Sciatic nerve (tissue), 2 donors: ENCODE measurements around the gene PTPRE. TPM values are rescaled to one million over a fixed set of nuclear protein-coding genes. Genes with fewer than 3 reads are reported as not detected.

Experiments used
- ATAC-seq: fragments of 200-7000 bp; cut with Tn5 transposase; one replicate; pipeline ENCODE4 v1.9.1; 2020; ENCODE audit warnings: mild to moderate bottlenecking, moderate library complexity
- DNase-seq: peaks from one replicate; pipeline ENCODE4 v3.0.0-alpha.2; 2020; ENCODE audit warnings: low spot score
- intact Hi-C: fragments of 100-400 bp; cut with DNase I; formaldehyde crosslinking; loops from one replicate; pipeline ENCODE4 v1.14.2; 2022
- total RNA-seq: library from RNA; stranded (reverse); fragmentation: NEBNext Ultra II Directional; extraction: Animal tissue kit (Norgen Biotek cat#: 25700); gene quantifications from one replicate; pipeline ENCODE4 v1.2.1, GENCODE V29; 2021
- donor health status: DM: no; HTN: no; CAD: no.
- donor health status: DM: no; HTN: no; CAD: no.

The PTPRE gene
- total RNA-seq, 1 donor from 2014 or later: 53.0 TPM

- intact Hi-C loops: no loop called here
- ATAC-seq (no peak), DNase-seq (no peak)
Measured at GRCh38 chr10:127940866-127941640, 34.1 kb downstream of the PTPRE start.

DNA sequence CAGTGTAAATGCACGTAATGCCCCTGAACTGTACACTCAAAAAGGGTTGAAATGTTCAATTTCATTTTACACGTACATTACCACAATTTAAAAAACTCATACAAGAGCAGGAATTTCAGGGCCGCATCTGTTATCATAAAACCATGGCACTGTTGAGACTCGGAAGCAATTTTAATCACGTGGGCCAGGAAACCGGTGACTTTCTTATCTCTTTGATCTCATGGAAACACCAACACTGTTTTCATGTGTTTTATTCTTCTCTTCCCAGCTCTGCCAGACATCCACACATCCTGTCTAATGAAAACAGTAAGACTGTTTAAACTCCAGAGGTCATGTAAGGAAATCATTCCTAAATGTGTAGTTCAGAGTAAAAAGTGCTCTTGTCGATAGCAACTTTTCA lies 35.9 kb downstream of the PTPRE start:
- intact Hi-C loops: no loop called here
- ATAC-seq: no peak
- DNase-seq: no peak

DNA sequence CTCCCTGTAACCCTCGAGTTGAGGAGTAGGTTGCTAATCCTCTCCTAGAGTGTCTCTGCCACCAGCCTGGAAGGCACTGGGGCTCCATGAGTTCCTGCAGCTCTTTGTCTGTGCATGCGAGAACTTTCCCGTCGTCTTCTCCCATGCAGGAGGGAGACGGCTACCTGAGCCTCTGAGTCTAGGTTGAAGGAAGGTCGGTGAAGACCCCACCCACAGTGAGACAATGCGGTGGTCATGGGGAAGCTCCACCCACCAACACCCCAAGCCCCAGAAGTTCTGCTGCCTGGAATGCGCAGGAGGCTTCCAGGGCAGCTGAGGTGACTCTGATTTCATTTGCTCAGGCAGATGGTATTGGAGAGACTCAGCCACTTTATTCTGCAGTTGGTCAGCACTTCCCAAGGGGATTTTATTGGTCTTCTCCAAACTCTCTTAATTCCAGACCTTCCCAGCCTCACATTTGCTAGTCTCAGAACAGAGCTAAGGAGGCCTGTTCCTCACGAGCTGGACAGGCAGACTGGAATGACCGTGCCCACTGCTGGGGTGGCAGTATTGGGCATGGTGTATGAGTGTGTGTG lies 36.5 kb downstream of the PTPRE start:
- intact Hi-C loops: no loop called here
- no peak for ATAC-seq
- DNase-seq: no peak

- ATAC-seq (no peak), DNase-seq (no peak)
- intact Hi-C loops: no loop called here
Measured at GRCh38 chr10:127944256-127944655, 37.4 kb downstream of the PTPRE start.

DNA sequence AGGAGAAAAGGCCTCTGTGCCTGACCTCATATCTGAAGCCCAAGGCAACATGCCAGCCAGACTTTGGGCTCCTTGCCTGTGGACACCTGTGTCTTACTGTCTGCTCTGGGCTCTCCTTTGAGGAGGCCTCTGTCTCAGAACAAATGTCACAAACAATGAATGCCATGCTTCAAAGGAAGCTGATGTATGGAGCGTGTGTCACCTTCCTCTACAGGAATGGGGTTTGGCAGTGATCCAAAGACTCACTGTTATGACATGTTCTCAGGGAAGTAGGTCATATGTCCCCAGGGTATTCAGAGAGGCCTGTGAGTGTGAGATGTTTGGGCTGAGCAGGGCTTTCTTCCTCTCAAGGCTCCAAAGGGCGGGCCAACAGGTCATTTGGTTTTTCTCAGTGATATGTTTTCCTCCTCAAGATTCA lies 38.4 kb downstream of the PTPRE start:
- intact Hi-C loops: no loop called here
- ATAC-seq: no peak
- no peak for DNase-seq

- no peak for ATAC-seq
- intact Hi-C loops: no loop called here
- no peak for DNase-seq
Measured at GRCh38 chr10:127945948-127946711, 39.2 kb downstream of the PTPRE start.

DNA sequence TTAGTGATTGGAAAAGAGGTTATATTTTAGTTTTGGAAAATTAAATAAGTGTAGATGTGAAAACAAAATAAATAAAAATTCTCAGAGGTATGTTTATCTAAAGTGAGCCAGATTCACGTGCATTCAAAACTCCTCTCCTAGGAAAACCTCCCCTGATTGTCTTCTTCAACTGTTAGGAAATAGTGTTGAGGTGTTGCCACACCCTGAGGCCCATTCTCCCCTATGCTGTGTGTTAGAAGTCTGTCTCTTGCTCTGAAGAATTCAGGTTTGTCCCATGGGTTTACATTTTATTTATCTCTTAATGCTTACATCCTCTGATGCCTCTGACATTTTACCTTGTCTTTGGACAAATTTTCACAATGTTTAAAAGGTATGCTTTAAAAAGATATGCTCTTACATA lies 40.3 kb downstream of the PTPRE start:
- intact Hi-C loops: no loop called here
- no peak for DNase-seq
- ATAC-seq: no peak

GRCh38 chr10:127948791-127949190 lies 41.9 kb downstream of the PTPRE start:
- no peak for DNase-seq
- ATAC-seq: no peak
- intact Hi-C loops: no loop called here

DNA sequence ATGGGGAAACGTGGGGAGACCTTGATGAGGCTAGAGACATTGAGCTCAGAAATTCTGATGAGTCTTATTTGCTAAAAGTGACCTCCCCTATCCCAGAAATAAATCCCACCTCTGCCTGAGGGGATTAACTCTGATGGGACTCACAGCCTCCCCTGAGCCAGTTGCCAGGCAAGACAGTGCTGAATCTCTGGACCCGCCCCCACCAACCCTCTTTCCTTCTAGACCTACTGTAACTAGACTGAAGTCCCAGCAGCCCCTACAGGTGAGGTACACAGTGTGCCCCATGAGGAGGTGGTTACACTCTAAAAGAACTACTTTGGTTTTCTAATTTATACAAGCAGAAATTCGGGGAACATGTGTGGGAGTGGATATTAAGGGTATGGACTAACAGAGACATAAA lies 42.9 kb downstream of the PTPRE start:
- DNase-seq: no peak
- intact Hi-C loops: no loop called here
- no peak for ATAC-seq

GRCh38 chr10:127951861-127952574 lies 45.1 kb downstream of the PTPRE start:
- ATAC-seq: no peak
- intact Hi-C loops: no loop called here
- DNase-seq: no peak

DNA sequence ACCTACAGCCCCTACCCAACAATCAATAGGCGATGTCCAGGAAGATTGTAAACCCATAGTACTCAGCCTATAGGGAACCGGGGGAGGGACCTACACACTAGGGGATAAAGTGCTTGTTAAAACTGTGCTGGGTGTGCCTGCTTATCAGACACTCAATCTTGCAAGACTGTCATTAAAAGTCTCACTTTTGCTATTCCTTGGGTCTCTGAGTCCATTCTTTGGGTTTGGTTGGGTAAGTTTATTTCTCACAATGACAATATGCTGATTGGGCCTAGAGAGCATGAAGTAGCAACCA lies 45.6 kb downstream of the PTPRE start:
- ATAC-seq: no peak
- intact Hi-C loops: no loop called here
- DNase-seq: no peak

DNA sequence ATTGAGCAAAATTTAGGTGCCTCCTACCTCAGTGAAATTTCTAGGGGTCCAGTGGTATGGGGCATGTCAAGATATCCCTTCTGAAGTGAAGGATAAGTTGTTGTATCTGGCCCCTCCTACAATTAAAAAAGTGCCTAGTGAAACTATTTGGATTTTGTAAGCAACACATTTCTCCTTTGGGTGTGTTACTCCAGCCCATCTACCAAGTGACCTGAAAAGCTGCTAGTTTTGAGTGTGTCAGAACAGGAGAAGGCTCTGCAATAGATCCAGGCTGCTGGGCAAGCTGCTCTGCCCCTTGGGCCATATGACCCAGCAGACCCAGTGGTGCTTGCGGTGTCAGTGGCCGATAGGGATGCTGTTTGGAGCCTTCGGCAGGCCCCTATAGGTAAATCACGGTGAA lies 46.0 kb downstream of the PTPRE start:
- intact Hi-C loops: no loop called here
- ATAC-seq (no peak), DNase-seq (no peak)

GRCh38 chr10:127953876-127954275 lies 47.0 kb downstream of the PTPRE start:
- DNase-seq (no peak), ATAC-seq (no peak)
- intact Hi-C loops: no loop called here

- ATAC-seq (no peak), DNase-seq (no peak)
- intact Hi-C loops: no loop called here
Measured at GRCh38 chr10:127959428-127959827, 52.5 kb downstream of the PTPRE start.

DNA sequence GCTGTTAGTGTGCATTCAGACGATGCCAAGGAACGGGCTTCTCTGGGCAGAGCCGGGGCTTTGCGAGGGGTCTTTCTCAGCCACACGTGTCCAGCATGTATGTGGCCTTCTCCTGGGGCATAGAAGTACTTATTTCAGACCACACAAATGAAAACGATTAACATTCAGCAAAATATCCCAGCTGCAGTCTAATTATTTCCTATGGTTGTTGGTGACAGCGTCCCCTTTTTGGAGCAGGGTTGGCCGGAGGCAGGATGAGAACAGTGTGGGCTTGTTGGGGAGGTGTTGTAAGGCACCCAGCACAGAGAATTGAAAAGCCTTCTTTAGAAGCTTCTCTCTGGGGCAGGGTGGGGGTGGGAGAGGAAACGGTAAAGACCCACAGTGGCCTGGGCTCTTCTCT lies 54.2 kb downstream of the PTPRE start:
- DNase-seq (no peak), ATAC-seq (no peak)
- intact Hi-C loops: no loop called here

DNA sequence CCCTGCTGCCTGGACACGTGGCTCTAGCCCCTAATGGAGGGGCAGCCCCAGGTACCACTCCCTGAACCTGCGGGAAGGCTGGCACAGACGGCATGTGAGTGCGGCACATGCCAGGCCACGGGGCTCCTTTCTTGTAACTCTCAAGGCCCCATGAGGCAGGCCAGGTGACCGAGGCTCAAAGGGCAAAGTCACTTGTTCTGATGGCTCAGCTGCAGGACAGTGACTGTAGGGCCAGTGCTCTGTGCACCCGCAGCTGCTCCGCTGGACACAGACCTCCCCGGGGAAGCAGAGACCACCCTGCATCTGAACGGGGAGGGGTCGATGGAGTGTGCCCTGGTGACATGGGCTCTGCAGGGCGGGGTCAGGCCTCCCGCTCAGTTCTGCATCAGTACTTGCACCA lies 55.3 kb downstream of the PTPRE start:
- intact Hi-C loops: no loop called here
- DNase-seq (no peak), ATAC-seq (no peak)

DNA sequence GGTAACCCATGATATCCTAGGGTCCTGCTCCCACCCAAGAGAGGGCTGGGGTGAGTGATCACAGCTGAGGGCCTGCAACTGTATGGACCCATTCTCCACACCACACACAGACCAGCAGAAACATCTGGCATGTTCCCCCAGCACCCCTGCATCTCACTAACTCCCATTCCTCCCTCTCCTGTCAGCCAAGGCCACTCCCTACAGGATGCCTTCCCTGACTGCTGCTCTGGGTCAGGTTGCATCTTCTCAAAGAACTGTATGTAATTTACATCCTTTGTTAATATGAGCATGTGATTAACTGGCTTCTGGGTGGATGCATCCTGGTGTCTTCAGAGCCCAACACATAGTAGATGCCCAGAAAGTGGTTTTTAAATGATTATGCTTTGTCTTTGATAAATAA lies 56.2 kb downstream of the PTPRE start:
- ATAC-seq (no peak), DNase-seq (no peak)
- intact Hi-C loops: no loop called here

DNA sequence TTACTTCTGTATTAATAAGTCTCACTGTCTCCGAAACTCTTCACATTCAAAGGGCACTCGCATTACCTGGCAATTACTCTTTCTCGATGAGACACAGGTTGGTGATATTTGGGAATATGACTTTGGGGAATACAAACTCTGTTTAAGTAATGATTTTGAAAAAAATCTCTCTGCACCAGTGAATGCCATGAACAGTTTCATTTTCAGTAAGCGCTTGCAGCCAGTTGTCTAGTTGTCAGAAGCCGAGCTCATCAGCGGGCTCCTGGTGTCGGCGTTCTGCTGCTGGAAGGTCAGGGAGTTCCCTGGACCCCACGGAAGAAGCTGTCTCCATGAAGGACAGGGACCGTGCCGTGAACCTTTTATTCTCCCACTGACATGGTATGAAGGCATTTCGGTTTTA lies 57.7 kb downstream of the PTPRE start:
- DNase-seq (no peak), ATAC-seq (no peak)
- intact Hi-C loops: no loop called here

DNA sequence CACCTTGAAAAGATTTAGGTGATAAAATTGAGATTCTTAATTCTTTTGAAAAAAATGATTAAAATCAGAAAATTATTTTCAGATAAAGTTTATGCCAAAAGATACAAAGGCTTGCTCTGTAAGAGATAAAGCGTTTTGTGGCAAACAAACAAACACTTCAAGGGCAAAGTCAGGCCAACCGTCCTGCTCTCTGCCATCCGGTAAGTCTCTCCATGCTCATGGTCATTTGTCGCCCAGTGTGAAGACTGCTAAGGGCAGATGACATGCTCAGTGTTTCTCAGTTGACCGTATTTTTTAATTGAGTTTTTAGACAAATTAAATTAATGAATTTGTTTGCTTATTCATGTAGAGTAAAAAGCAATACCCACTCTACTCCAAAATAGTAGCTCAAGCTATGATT lies 60.0 kb downstream of the PTPRE start:
- intact Hi-C loops: no loop called here

DNA sequence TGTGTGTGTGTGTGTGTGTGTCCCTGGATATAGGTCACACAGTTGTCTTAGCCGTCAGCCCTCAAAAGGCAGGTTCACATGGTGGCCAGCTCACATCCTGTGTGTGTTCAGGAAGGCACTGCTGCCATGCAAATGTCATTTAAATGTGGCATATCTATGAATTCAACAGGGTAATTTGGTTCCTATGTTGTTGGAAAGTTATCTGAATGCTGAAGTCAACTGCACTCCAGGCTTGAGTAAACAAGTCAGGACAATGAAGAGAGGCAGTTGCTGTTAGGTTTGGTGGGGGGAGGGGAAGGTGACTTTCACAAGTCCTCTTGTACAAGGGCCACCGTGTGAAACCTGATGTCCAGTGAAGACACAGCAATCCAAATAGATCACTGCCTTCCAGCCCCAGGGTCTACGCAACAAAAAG lies 61.1 kb downstream of the PTPRE start:
- intact Hi-C loops: no loop called here
- ATAC-seq (no peak), DNase-seq (no peak)

More for the DNA sequence above, 60.0 kb downstream of the PTPRE start:
- no peak for DNase-seq
- no peak for ATAC-seq
